GM18508 (cell line): Measurements from ENCODE around the gene OCRL.
A peak's percentile ranks its signal among the peaks of the same experiment; 100 is the strongest.
"Not testable (repeated sequence)": the region's sequence is repeated elsewhere in the genome, so short reads cannot be mapped to it uniquely, and the experiment has no call there.

Experiments
- ATAC-seq: cut with Tn5 transposase; IDR thresholded peaks from one replicate; pipeline ENCODE4 v1.9.1; 2021; ENCODE audit warnings: moderate number of reproducible peaks; ENCODE audit not compliant: insufficient read depth, unreplicated experiment

OCRL gene

GRCh38 chrX:129531132-129531531, 8.9 kb upstream of the OCRL start:
- no peak for ATAC-seq

GRCh38 chrX:129534816-129535578, 5.1 kb upstream of the OCRL start:
- ATAC-seq: no peak

GRCh38 chrX:129540722-129541184, 694 bp downstream of the OCRL start:
- no peak for ATAC-seq

- no peak for ATAC-seq
Measured at GRCh38 chrX:129544780-129545179, 4.7 kb downstream of the OCRL start.

- no peak for ATAC-seq
Measured at GRCh38 chrX:129545408-129545807, 5.3 kb downstream of the OCRL start.

GRCh38 chrX:129549124-129549523, 9.1 kb downstream of the OCRL start:
- no peak for ATAC-seq

GRCh38 chrX:129553619-129554288, 13.7 kb downstream of the OCRL start:
- ATAC-seq: peak; percentile 97

GRCh38 chrX:129554816-129555215, 14.8 kb downstream of the OCRL start:
- not testable (repeated sequence) for ATAC-seq

- no peak for ATAC-seq
Measured at GRCh38 chrX:129556806-129557315, 16.8 kb downstream of the OCRL start.

- no peak for ATAC-seq
Measured at GRCh38 chrX:129557844-129558480, 17.9 kb downstream of the OCRL start.

GRCh38 chrX:129559783-129560182, 19.7 kb downstream of the OCRL start:
- ATAC-seq: no peak

- no peak for ATAC-seq
Measured at GRCh38 chrX:129561453-129561852, 21.4 kb downstream of the OCRL start.

- ATAC-seq: not testable (repeated sequence)
Measured at GRCh38 chrX:129564345-129564744, 24.3 kb downstream of the OCRL start.

GRCh38 chrX:129565046-129565650, 25.1 kb downstream of the OCRL start:
- no peak for ATAC-seq

GRCh38 chrX:129566073-129566472, 26.0 kb downstream of the OCRL start:
- no peak for ATAC-seq

GRCh38 chrX:129568349-129568748, 28.3 kb downstream of the OCRL start:
- no peak for ATAC-seq

- no peak for ATAC-seq
Measured at GRCh38 chrX:129572422-129572821, 32.4 kb downstream of the OCRL start.

- not testable (repeated sequence) for ATAC-seq
Measured at GRCh38 chrX:129573652-129574051, 33.6 kb downstream of the OCRL start.

GRCh38 chrX:129574214-129574613, 34.2 kb downstream of the OCRL start:
- ATAC-seq: no peak

- no peak for ATAC-seq
Measured at GRCh38 chrX:129576539-129576938, 36.5 kb downstream of the OCRL start.

- ATAC-seq: no peak
Measured at GRCh38 chrX:129577473-129577872, 37.4 kb downstream of the OCRL start.
